WERI-Rb-1 (cell line): ENCODE data around the gene JUNB.
A peak's percentile ranks its signal among the peaks of the same experiment; 100 is the strongest.

Experiments used
- DNase-seq: peaks from one replicate; pipeline ENCODE4 v3.0.0-alpha.2; 2020
- H3K27ac ChIP-seq: fragments of 250-450 bp; sonication (Bioruptor Pico); 2 replicates; pipeline ENCODE4 v1.5.1; 2020; ENCODE audit warnings: mild to moderate bottlenecking, moderate library complexity
- H3K27me3 ChIP-seq: fragments of 250-450 bp; sonication (Bioruptor Pico); 2 replicates; pipeline ENCODE4 v1.5.1; 2021; ENCODE audit warnings: mild to moderate bottlenecking, low read depth, moderate library complexity; ENCODE audit not compliant: insufficient read depth, severe bottlenecking
- H3K36me3 ChIP-seq: fragments of 250-450 bp; sonication (Bioruptor Pico); 2 replicates; pipeline ENCODE4 v1.5.1; 2020; ENCODE audit warnings: mild to moderate bottlenecking, moderate library complexity
- H3K4me3 ChIP-seq: 2 replicates; pipeline ENCODE4 v1.5.1; 2011; ENCODE audit warnings: low read depth, mild to moderate bottlenecking, control low read depth, low read length
- H3K9me3 ChIP-seq: fragments of 250-450 bp; sonication (Bioruptor Pico); 2 replicates; pipeline ENCODE4 v1.5.1; 2021; ENCODE audit warnings: mild to moderate bottlenecking, moderate library complexity; ENCODE audit not compliant: severe bottlenecking
- TF ChIP-seq, protein P1 (sequence below): IDR thresholded peaks from 2 replicates; pipeline ENCODE4 v1.5.1; 2011; ENCODE audit warnings: low read depth, mild to moderate bottlenecking, control low read depth, inconsistent platforms, low read length

Gene JUNB

DNA sequence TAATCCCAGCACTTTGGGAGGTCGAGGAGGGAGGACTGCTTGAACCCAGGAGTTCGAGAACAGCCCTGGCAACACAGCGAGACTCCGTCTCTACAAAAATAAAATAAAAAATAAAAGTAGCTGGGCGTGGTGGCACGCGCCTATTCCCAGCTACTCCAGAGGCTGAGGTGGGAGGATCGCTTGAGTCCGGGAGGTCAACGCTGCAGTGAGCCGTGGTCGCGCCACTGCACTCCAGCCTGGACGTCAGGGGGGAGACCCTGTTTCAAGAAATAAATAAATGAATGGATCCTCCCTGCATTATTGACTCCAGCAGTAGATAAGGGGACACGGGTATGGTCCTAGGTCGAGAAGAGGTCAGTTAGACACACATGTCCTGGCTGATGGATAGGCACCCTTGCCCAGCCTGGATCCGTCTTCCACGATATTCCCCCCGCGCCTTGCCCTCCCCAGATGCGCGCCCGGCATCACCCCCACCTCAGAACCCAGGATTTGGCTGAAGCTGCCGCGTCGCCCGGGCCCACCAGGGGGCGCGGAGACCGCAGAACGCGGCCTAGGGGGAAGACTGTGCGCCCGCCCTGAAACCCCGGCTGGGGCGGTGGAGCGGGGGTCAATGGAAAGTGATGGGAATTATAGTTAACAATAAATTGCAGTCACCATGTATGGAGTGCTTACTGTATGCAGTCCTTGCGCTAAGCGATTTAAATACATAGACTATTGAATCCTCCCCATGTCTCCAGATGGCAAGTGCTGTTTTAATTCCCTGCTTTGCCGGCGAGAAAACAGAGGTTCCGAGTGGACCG, 13.9 kb upstream of the JUNB start:
- H3K9me3 ChIP-seq: no peaks in the 10 kb centered on the region
- peak overlapping the region; percentile 84 for H3K27ac ChIP-seq
- H3K27me3 ChIP-seq: no peaks in the 10 kb centered on the region
- TF ChIP-seq, protein P1, sequence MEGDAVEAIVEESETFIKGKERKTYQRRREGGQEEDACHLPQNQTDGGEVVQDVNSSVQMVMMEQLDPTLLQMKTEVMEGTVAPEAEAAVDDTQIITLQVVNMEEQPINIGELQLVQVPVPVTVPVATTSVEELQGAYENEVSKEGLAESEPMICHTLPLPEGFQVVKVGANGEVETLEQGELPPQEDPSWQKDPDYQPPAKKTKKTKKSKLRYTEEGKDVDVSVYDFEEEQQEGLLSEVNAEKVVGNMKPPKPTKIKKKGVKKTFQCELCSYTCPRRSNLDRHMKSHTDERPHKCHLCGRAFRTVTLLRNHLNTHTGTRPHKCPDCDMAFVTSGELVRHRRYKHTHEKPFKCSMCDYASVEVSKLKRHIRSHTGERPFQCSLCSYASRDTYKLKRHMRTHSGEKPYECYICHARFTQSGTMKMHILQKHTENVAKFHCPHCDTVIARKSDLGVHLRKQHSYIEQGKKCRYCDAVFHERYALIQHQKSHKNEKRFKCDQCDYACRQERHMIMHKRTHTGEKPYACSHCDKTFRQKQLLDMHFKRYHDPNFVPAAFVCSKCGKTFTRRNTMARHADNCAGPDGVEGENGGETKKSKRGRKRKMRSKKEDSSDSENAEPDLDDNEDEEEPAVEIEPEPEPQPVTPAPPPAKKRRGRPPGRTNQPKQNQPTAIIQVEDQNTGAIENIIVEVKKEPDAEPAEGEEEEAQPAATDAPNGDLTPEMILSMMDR: peak; percentile 80
- peak; percentile 86 for DNase-seq
- peak overlapping the region; percentile 64 for H3K4me3 ChIP-seq
- peaks cover 8% of the 10 kb centered on the region for H3K36me3 ChIP-seq

DNA sequence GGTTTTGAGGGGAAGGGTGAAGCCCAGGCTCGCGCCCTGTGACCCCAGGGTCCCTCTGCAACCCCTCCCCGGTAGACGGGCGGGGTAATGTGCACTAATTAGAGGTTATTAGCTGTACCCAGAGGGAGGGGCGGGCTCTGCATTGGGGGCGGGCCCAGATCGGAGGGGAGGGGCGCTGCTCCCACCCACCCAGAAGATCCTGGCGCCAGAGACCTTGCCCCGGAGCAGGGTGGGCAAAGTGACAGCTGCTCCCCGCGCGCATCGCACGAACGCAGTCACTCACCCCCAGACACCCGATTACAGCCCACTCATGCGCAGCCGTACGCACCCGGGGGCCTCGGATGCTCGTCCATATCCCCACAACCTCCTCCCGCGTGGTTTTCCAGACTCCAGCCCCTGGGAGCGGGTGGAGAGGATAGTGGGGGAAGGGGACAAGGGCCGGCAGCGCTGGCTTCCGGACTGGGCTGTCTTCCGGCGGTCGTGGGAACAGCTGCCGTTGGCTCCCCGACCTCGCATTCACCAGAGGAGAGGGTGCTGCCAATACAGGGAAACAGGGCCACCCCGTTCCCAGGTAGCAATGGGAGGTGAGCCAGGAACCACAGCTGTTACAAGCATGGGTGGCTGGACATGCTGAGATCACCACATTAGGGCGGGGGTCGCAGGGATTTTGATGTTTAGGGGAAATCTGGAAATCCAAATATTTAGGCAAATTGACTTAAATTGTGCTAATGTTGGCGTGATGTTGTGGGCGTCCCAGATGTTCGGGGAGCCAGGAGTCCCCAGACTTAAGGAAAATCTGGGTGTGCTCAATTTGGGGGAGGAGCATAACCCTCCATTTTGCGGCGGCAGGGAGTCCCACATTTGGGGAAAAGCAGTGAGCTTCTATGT, 13.0 kb upstream of the JUNB start:
- TF ChIP-seq, protein P1: no peak
- H3K27ac ChIP-seq: peak overlapping the region; percentile 84

DNA sequence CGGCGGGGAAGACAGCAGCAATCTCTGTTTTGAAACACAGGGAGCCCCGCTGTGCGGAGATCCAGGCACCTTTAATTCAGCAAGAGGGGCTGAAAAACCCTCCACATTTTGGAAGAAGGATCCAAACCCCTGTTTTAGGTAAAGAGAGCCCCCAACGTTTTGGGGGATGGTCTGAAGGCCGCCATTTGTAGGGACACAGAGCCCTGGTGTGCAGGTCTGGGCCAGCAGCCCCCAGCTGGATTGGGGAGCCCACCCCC, 12.5 kb upstream of the JUNB start:
- Histone ChIP-seq H3K27ac (peak overlapping the region; percentile 84), H3K27me3 (no peaks in the 10 kb centered on the region), H3K4me3 (peak overlapping the region; percentile 64; the same call in 1 of the 2 replicates), H3K9me3 (no peaks in the 10 kb centered on the region), H3K36me3 (peaks cover 7% of the 10 kb centered on the region)
- TF ChIP-seq, protein P1: no peak
- no peak for DNase-seq

More for the DNA sequence above, 13.0 kb upstream of the JUNB start:
- no peaks in the 10 kb centered on the region for H3K9me3 ChIP-seq
- peak; percentile 81 for DNase-seq
- H3K27me3 ChIP-seq: no peaks in the 10 kb centered on the region
- peaks cover 8% of the 10 kb centered on the region for H3K36me3 ChIP-seq
- H3K4me3 ChIP-seq: peak overlapping the region; percentile 64

DNA sequence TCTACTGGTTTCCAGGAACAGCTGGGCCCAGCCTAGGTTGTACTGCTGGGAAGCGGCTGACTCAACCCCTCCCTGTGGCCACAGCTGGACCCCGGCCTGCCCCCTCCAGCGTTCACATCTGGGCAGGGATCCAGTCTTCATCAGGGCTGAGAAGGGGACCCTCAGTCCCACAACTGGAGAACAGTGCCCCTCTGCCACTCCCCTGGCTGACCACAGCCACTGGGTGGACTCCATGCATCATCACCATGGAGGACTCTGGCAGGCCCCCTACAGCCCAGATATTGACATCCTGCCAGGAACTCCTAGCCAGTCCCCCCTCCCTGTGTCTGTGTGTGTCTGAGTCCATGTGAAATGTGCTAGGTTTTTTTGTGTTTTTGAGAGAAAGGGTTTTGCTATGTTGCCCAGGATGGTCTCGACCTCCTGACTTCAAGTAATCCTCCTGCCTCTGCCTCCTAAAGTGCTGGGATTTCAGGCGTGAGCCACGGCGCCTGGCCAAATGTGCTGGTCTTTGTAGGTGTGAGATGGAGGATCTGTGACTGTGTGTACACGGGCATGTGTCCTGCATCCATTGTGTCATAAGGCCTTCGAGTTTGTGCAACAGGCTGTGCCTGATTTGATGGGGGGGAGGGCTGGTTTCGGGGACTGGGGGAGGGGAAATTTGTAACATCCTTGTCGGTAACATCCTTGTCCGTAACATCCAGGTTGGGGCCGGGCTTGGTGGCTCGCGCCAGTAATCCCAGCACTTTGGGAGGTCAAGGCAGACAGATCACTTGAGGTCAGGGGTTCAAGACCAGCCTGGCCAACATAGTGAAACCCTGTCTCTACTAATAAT, 11.9 kb upstream of the JUNB start:
- Histone ChIP-seq H3K9me3 (no peaks in the 10 kb centered on the region), H3K27ac (peak overlapping the region; percentile 84), H3K36me3 (peaks cover 2% of the 10 kb centered on the region), H3K4me3 (no peak overlapping the region), H3K27me3 (no peaks in the 10 kb centered on the region)
- peak; percentile 50 for DNase-seq
- TF ChIP-seq, protein P1: peak; percentile 34; the same call in 1 of the 2 replicates

DNA sequence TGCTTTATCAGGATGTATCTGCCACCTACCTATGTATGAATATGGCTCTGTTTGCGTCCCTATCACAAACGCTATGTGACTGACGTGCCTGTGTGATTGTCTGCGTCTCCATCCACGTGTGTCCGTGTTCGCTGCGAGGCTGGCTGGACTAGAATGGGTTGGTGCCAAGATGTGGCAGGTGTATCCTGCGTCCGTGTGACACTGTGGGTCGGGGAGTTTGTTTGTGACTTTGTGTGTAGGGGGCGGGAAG, 9.2 kb upstream of the JUNB start:
- H3K27me3 ChIP-seq: no peaks in the 10 kb centered on the region
- no peak for DNase-seq
- H3K36me3 ChIP-seq: no peaks in the 10 kb centered on the region
- peak overlapping the region; percentile 96 for H3K27ac ChIP-seq
- peak overlapping the region; percentile 56 for H3K4me3 ChIP-seq
- H3K9me3 ChIP-seq: no peaks in the 10 kb centered on the region
- TF ChIP-seq, protein P1: no peak
